Neuronal stem cell (in vitro differentiated cells): ENCODE data around the gene KIF11.

Experiments used
- DNase-seq: peaks from one replicate; pipeline ENCODE4 v3.0.0-alpha.2; 2013; ENCODE audit warnings: low spot score
- H2AFZ ChIP-seq: one replicate; pipeline ENCODE4 v1.6.1; 2013; ENCODE audit warnings: mild to moderate bottlenecking, low read length, inconsistent platforms
- H2AK5ac ChIP-seq: 2 replicates; pipeline ENCODE4 v1.6.1; 2013; ENCODE audit warnings: low read depth, mild to moderate bottlenecking, inconsistent platforms, low read length, moderate library complexity, mixed read lengths
- H2BK120ac ChIP-seq: 2 replicates; pipeline ENCODE4 v1.6.1; 2013; ENCODE audit warnings: low read depth, mild to moderate bottlenecking, inconsistent platforms, low read length, moderate library complexity, mixed read lengths
- H2BK12ac ChIP-seq: one replicate; pipeline ENCODE4 v1.6.1; 2013; ENCODE audit warnings: low read length, inconsistent platforms
- H2BK15ac ChIP-seq: 2 replicates; pipeline ENCODE4 v1.6.1; 2013; ENCODE audit warnings: mild to moderate bottlenecking, low read length, inconsistent platforms, mixed read lengths
- H2BK5ac ChIP-seq: one replicate; pipeline ENCODE4 v1.6.1; 2013; ENCODE audit warnings: inconsistent platforms, mild to moderate bottlenecking, low read length, moderate library complexity
- H3K14ac ChIP-seq: one replicate; pipeline ENCODE4 v1.6.1; 2013; ENCODE audit warnings: low read length, inconsistent platforms
- H3K18ac ChIP-seq: 2 replicates; pipeline ENCODE4 v1.6.1; 2013; ENCODE audit warnings: low read length, inconsistent platforms
- H3K23ac ChIP-seq: 2 replicates; pipeline ENCODE4 v1.6.1; 2013; ENCODE audit warnings: low read depth, mild to moderate bottlenecking, mixed read lengths, low read length, inconsistent platforms; ENCODE audit not compliant: poor library complexity
- H3K27ac ChIP-seq: replicated peaks from 3 replicates; pipeline ENCODE4 v1.5.1; 2013; ENCODE audit warnings: low read length, inconsistent platforms
- H3K27me3 ChIP-seq, 3 experiments: 2 replicates each; pipeline ENCODE4 v1.6.1; 2013; ENCODE audit warnings: low read length in 3 of 3, mild to moderate bottlenecking in 2 of 3, inconsistent platforms in 1 of 3, low read depth in 1 of 3, mixed read lengths in 1 of 3, moderate library complexity in 1 of 3; ENCODE audit not compliant: control insufficient read depth in 3 of 3, insufficient read depth in 3 of 3
- H3K36me3 ChIP-seq, 2 donors: replicated peaks in 1 of 2; 2 replicates each; pipeline ENCODE4 v1.6.1; 2013; ENCODE audit warnings: low read length in 2 of 2; ENCODE audit not compliant: control insufficient read depth in 2 of 2, insufficient read depth in 2 of 2
- H3K4ac ChIP-seq: 2 replicates; pipeline ENCODE4 v1.6.1; 2013; ENCODE audit warnings: inconsistent platforms, mild to moderate bottlenecking, low read length, moderate library complexity
- H3K4me1 ChIP-seq, 2 donors: 1 replicate in 1 of 2; 2 replicates in 1 of 2; pipeline ENCODE4 v1.6.1; 2013; ENCODE audit warnings: low read length in 2 of 2, low read depth in 1 of 2; ENCODE audit not compliant: control insufficient read depth in 2 of 2, insufficient read depth in 1 of 2
- H3K4me2 ChIP-seq: one replicate; pipeline ENCODE4 v1.6.1; 2013; ENCODE audit warnings: mild to moderate bottlenecking, low read length, inconsistent platforms; ENCODE audit not compliant: insufficient read depth, poor library complexity, severe bottlenecking
- H3K4me3 ChIP-seq, 2 donors: 2 replicates each; pipeline ENCODE4 v1.5.1; 2013; ENCODE audit warnings: low read length in 2 of 2, mild to moderate bottlenecking in 2 of 2, inconsistent platforms in 1 of 2, moderate library complexity in 1 of 2
- H3K79me1 ChIP-seq: one replicate; pipeline ENCODE4 v1.6.1; 2013; ENCODE audit warnings: low read depth, mild to moderate bottlenecking, inconsistent platforms, low read length, moderate library complexity
- H3K9ac ChIP-seq: one replicate; pipeline ENCODE4 v1.6.1; 2013; ENCODE audit warnings: mild to moderate bottlenecking, low read depth, low read length, inconsistent platforms; ENCODE audit not compliant: poor library complexity
- H3K9me3 ChIP-seq, 2 donors: replicated peaks in 1 of 2; 2 replicates each; pipeline versions ENCODE3 to v1.6.1; 2013; ENCODE audit warnings: low read length in 2 of 2, mild to moderate bottlenecking in 2 of 2, inconsistent platforms in 1 of 2, low read depth in 1 of 2, mixed read lengths in 1 of 2, moderate library complexity in 1 of 2; ENCODE audit not compliant: control insufficient read depth in 2 of 2, insufficient read depth in 1 of 2
- H4K8ac ChIP-seq: one replicate; pipeline ENCODE4 v1.6.1; 2013; ENCODE audit warnings: low read depth, mild to moderate bottlenecking, inconsistent platforms, low read length, moderate library complexity
- H4K91ac ChIP-seq: one replicate; pipeline ENCODE4 v1.6.1; 2013; ENCODE audit warnings: low read length, low read depth, mild to moderate bottlenecking, inconsistent platforms; ENCODE audit not compliant: poor library complexity
- WGBS, 2 donors: extraction: QIAGEN DNeasy Blood & Tissue Kit; methylation state at CpG; one replicate each; pipeline ENCODE4 v1.1.7; 2013; ENCODE audit warnings: missing lambda C conversion rate in 2 of 2, mixed read lengths in 1 of 2; ENCODE audit not compliant: insufficient read length in 2 of 2, insufficient replicate concordance in 1 of 2; ENCODE audit errors: extremely low coverage in 2 of 2; 5-methylcytosine and 5-hydroxymethylcytosine counted together

The KIF11 gene

GRCh38 chr10:92550924-92551323, 42.0 kb upstream of the KIF11 start:
- no peak overlapping the region for H4K8ac ChIP-seq
- H3K9me3 ChIP-seq: peaks cover 7 to 15% of the 10 kb centered on the region in 2 donors
- H3K4ac ChIP-seq: no peak overlapping the region
- H2BK12ac ChIP-seq: no peak overlapping the region
- DNase-seq: no peak
- H3K9ac ChIP-seq: no peak overlapping the region
- H3K27ac ChIP-seq: no peak overlapping the region
- H2AFZ ChIP-seq: no peak overlapping the region
- H3K27me3 ChIP-seq: no peaks in the 10 kb centered on the region
- no peak overlapping the region for H2BK120ac ChIP-seq
- no peak overlapping the region for H3K18ac ChIP-seq
- H2BK5ac ChIP-seq: no peak overlapping the region
- WGBS, 2 donors: no CpG with 5 or more reads among the region's 2 CpGs
- no peak overlapping the region for H3K23ac ChIP-seq
- peaks cover 2% of the 10 kb centered on the region for H3K79me1 ChIP-seq
- no peak overlapping the region for H3K4me3 ChIP-seq
- no peak overlapping the region for H2AK5ac ChIP-seq
- H3K14ac ChIP-seq: no peak overlapping the region
- peaks cover 0 to 38% of the 10 kb centered on the region in 2 donors for H3K36me3 ChIP-seq
- H3K4me2 ChIP-seq: no peak overlapping the region
- H3K4me1 ChIP-seq: no peaks in the 10 kb centered on the region
- H2BK15ac ChIP-seq: no peak overlapping the region
- no peak overlapping the region for H4K91ac ChIP-seq

- Histone ChIP-seq H2BK120ac (no peak overlapping the region), H4K8ac (no peak overlapping the region), H3K18ac (no peak overlapping the region), H3K14ac (no peak overlapping the region), H2BK5ac (no peak overlapping the region), H3K4me1 (no peaks in the 10 kb centered on the region), H4K91ac (no peak overlapping the region), H3K4me2 (no peak overlapping the region), H3K9me3 (peaks cover 7 to 18% of the 10 kb centered on the region in 2 donors), H2AK5ac (no peak overlapping the region), H2BK15ac (no peak overlapping the region), H3K27me3 (no peaks in the 10 kb centered on the region), H2BK12ac (no peak overlapping the region), H3K36me3 (peaks cover 0 to 42% of the 10 kb centered on the region in 2 donors), H2AFZ (no peak overlapping the region), H3K4ac (no peak overlapping the region), H3K79me1 (peaks cover 2% of the 10 kb centered on the region), H3K23ac (no peak overlapping the region), H3K27ac (no peak overlapping the region), H3K4me3 (no peak overlapping the region), H3K9ac (no peak overlapping the region)
- WGBS, 2 donors: no CpG with 5 or more reads among the region's 5 CpGs
- DNase-seq: no peak
Observed at GRCh38 chr10:92552310-92552709, 40.6 kb upstream of the KIF11 start.

GRCh38 chr10:92553959-92554358, 39.0 kb upstream of the KIF11 start:
- Histone ChIP-seq H4K91ac (no peak overlapping the region), H2BK15ac (no peak overlapping the region), H2AFZ (no peak overlapping the region), H3K9ac (no peak overlapping the region), H3K4me2 (no peak overlapping the region), H3K14ac (no peak overlapping the region), H4K8ac (no peak overlapping the region), H3K27ac (no peak overlapping the region), H2BK5ac (no peak overlapping the region), H3K4me3 (no peak overlapping the region), H3K18ac (no peak overlapping the region), H3K4me1 (no peaks in the 10 kb centered on the region), H2AK5ac (no peak overlapping the region), H3K4ac (no peak overlapping the region), H3K9me3 (peaks cover 7 to 20% of the 10 kb centered on the region in 2 donors), H3K27me3 (no peaks in the 10 kb centered on the region), H3K23ac (no peak overlapping the region), H3K79me1 (peaks cover 2% of the 10 kb centered on the region), H3K36me3 (peaks cover 0 to 51% of the 10 kb centered on the region in 2 donors), H2BK12ac (no peak overlapping the region), H2BK120ac (no peak overlapping the region)
- DNase-seq: no peak
- WGBS, 2 donors: no CpG with 5 or more reads among the region's 2 CpGs

GRCh38 chr10:92559046-92559445, 33.9 kb upstream of the KIF11 start:
- no peak overlapping the region for H2AFZ ChIP-seq
- H3K27ac ChIP-seq: no peak overlapping the region
- no peak overlapping the region for H3K18ac ChIP-seq
- no peak overlapping the region for H3K4ac ChIP-seq
- H3K4me2 ChIP-seq: no peak overlapping the region
- H2BK5ac ChIP-seq: no peak overlapping the region
- peaks cover 10 to 28% of the 10 kb centered on the region in 2 donors for H3K9me3 ChIP-seq
- H3K9ac ChIP-seq: no peak overlapping the region
- H2AK5ac ChIP-seq: no peak overlapping the region
- H4K8ac ChIP-seq: no peak overlapping the region
- H3K36me3 ChIP-seq: peaks cover 2 to 67% of the 10 kb centered on the region in 2 donors
- H3K23ac ChIP-seq: no peak overlapping the region
- H2BK15ac ChIP-seq: no peak overlapping the region
- no peak overlapping the region for H3K14ac ChIP-seq
- H3K4me1 ChIP-seq: no peaks in the 10 kb centered on the region
- H3K4me3 ChIP-seq: no peak overlapping the region
- H2BK120ac ChIP-seq: no peak overlapping the region
- no peaks in the 10 kb centered on the region for H3K79me1 ChIP-seq
- DNase-seq: no peak
- no peaks in the 10 kb centered on the region for H3K27me3 ChIP-seq
- H4K91ac ChIP-seq: no peak overlapping the region
- no peak overlapping the region for H2BK12ac ChIP-seq
- WGBS, 2 donors: no CpG with 5 or more reads among the region's 4 CpGs
